HepG2 (cell line): ENCODE data around the gene DIP2C. TPM values are rescaled to one million over a fixed set of nuclear protein-coding genes. Genes with fewer than 3 reads are reported as not detected.

ENCODE experiments used
- BORCS8-MEF2B ChIP-seq: sonication (generic); formaldehyde crosslinking; IDR thresholded peaks from 2 replicates; pipeline ENCODE4 v1.8.0; 2022; ENCODE audit warnings: mild to moderate bottlenecking, missing genetic modification reagents
- ERF ChIP-seq: IDR thresholded peaks from 2 replicates; pipeline ENCODE4 v1.6.1; 2018; ENCODE audit warnings: missing biosample characterization, missing genetic modification reagents
- KDM5B ChIP-seq: sonication (generic); formaldehyde crosslinking; IDR thresholded peaks from 2 replicates; pipeline ENCODE4 v1.4.0; 2020; ENCODE audit warnings: missing genetic modification reagents, mild to moderate bottlenecking, borderline replicate concordance
- KLF13 ChIP-seq: sonication (generic); formaldehyde crosslinking; IDR thresholded peaks from 2 replicates; pipeline ENCODE4 v1.4.0; 2020; ENCODE audit warnings: mild to moderate bottlenecking, missing genetic modification reagents
- MZF1 ChIP-seq: sonication (generic); formaldehyde crosslinking; IDR thresholded peaks from 2 replicates; pipeline ENCODE4 v1.8.1; 2023; ENCODE audit warnings: mild to moderate bottlenecking, missing genetic modification reagents, borderline replicate concordance
- PLRG1 ChIP-seq: fragments of 450-650 bp; conservative IDR thresholded peaks from 2 replicates; pipeline ENCODE4 v1.6.1; 2016
- POGZ ChIP-seq: sonication (generic); formaldehyde crosslinking; IDR thresholded peaks from 2 replicates; pipeline ENCODE4 v1.4.0; 2020; ENCODE audit warnings: mild to moderate bottlenecking, missing genetic modification reagents
- SNAPC4 ChIP-seq: sonication (generic); formaldehyde crosslinking; IDR thresholded peaks from 2 replicates; pipeline ENCODE4 v1.4.0; 2020; ENCODE audit warnings: mild to moderate bottlenecking, missing genetic modification reagents
- TRAFD1 ChIP-seq: sonication (generic); formaldehyde crosslinking; IDR thresholded peaks from 2 replicates; pipeline ENCODE4 v1.5.1; 2020; ENCODE audit warnings: missing genetic modification reagents, mild to moderate bottlenecking, borderline replicate concordance
- ZNF121 ChIP-seq: sonication (generic); formaldehyde crosslinking; IDR thresholded peaks from 2 replicates; pipeline ENCODE4 v1.5.0; 2020; ENCODE audit warnings: mild to moderate bottlenecking, missing genetic modification reagents
- polyA plus RNA-seq, 8 experiments: library from polyadenylated mRNA; depleted of rRNA in 3 of 8; stranded (reverse) in 7 of 8; unstranded in 1 of 8; fragments of >200 nt; fragmentation: Illumina TruSeq in 4 of 8; extraction: Trizol in 4 of 8; gene quantifications; 2 replicates each; pipeline versions ENCODE4 v1.2.1 to v1.2.3, GENCODE V29; 2011 to 2016; ENCODE audit warnings: low read depth in 4 of 8, missing spikeins in 1 of 8, mixed read lengths in 1 of 8; ENCODE audit not compliant: insufficient read depth in 1 of 8
- total RNA-seq, 5 experiments: library from RNA; depleted of rRNA; stranded (reverse); fragments of >200 nt; fragmentation: Illumina TruSeq; extraction: Trizol; gene quantifications; 2 replicates each; pipeline ENCODE4 v1.2.3, GENCODE V29; 2016; ENCODE audit warnings: low read depth in 1 of 5

DIP2C gene
- total and polyA plus RNA-seq, 2 of the 13 experiments (the other 11 are each of a cell fraction or from before 2014, with no cell fraction given), result 2.2 to 2.7 TPM

GRCh38 chr10:282294-283139 is 407.0 kb downstream of the DIP2C start (continued):
- TF ChIP-seq SNAPC4 (CRISPR knock-in tag) (no peak), TRAFD1 (no peak), BORCS8-MEF2B (CRISPR knock-in tag) (no peak), PLRG1 (no peak), KLF13 (CRISPR knock-in tag) (no peak), KDM5B (no peak), POGZ (CRISPR knock-in tag) (no peak), ZNF121 (CRISPR knock-in tag) (no peak), ERF (CRISPR knock-in tag) (no peak), MZF1 (CRISPR knock-in tag) (no peak)
